Suprapubic skin (tissue), 4 donors: ENCODE data around the gene ERBB3.

Experiments
- CTCF ChIP-seq, 2 donors: fragments of 200-600 bp in 1 of 2; fragments of 450-650 bp in 1 of 2; sonication (generic) in 1 of 2; IDR thresholded peaks; one replicate each; pipeline ENCODE4 v1.5.1; 2016 to 2019; ENCODE audit warnings: antibody characterized with exemption in 2 of 2, mild to moderate bottlenecking in 1 of 2, moderate library complexity in 1 of 2
- EP300 ChIP-seq: sonication (generic); formaldehyde crosslinking; IDR thresholded peaks from one replicate; pipeline ENCODE4 v1.6.1; 2017; ENCODE audit warnings: antibody characterized with exemption
- POLR2A ChIP-seq, 2 donors: fragments of 450-650 bp; IDR thresholded peaks; one replicate each; pipeline ENCODE4 v1.6.1; 2017; ENCODE audit warnings: antibody characterized with exemption in 2 of 2, mild to moderate bottlenecking in 2 of 2, moderate library complexity in 2 of 2
- POLR2AphosphoS5 ChIP-seq, 3 donors: sonication (generic); formaldehyde crosslinking; IDR thresholded peaks; one replicate each; pipeline ENCODE4 v1.6.1; 2017; ENCODE audit warnings: antibody characterized with exemption in 3 of 3

GRCh38 chr12:56082382-56082781 lies 2.4 kb downstream of the ERBB3 start:
- TF ChIP-seq CTCF (IDR thresholded peaks at IDR 0.05) (no peak), POLR2A (IDR thresholded peaks at IDR 0.05) (no peak), POLR2AphosphoS5 (IDR thresholded peaks at IDR 0.05) (no peak), EP300 (no peak)
